ENCODE results near the gene BRSK1. TPM values are rescaled to one million over a fixed set of nuclear protein-coding genes. Genes with fewer than 3 reads are reported as not detected.

The BRSK1 gene
- total RNA-seq, 1 donor from 2014 or later = 10.1 TPM

GRCh38 chr19:55300886-55301458, 17.2 kb downstream of the BRSK1 start:
- no peak overlapping the region for H3K27ac ChIP-seq
- H3K9me3 ChIP-seq = no peaks in the 10 kb centered on the region
- no peak overlapping the region for H3K4me3 ChIP-seq
- TF ChIP-seq CTCF (IDR thresholded peaks at IDR 0.05) (no peak), POLR2A (IDR thresholded peaks at IDR 0.05) (no peak), POLR2AphosphoS5 (IDR thresholded peaks at IDR 0.05; ENCODE audit: insufficient read depth in 1 of 2, low read depth in 1 of 2) (no peak)
- H3K4me1 ChIP-seq = peaks cover 6% of the 10 kb centered on the region
- H3K27me3 ChIP-seq = no peaks in the 10 kb centered on the region
- intact Hi-C loops (cut with DNase I) = loop anchor here (10.0 kb wide), 2 partner anchors 74 to 204 kb away; partner anchors contain the start of genes IL11 and TMEM190
- H3K36me3 ChIP-seq = no peaks in the 10 kb centered on the region
- no peak for DNase-seq (ENCODE audit: extremely low spot score in 2 of 2)

GRCh38 chr19:55301459-55302317, 17.9 kb downstream of the BRSK1 start:
- TF ChIP-seq POLR2A (IDR thresholded peaks at IDR 0.05) (no peak), POLR2AphosphoS5 (IDR thresholded peaks at IDR 0.05; ENCODE audit: insufficient read depth in 1 of 2, low read depth in 1 of 2) (peak; percentile 34 to 67), CTCF (IDR thresholded peaks at IDR 0.05) (peak; percentile 93 to 97 (median 96))
- H3K4me3 ChIP-seq = peak overlapping the region; percentile 5 to 43
- intact Hi-C loops (cut with DNase I) = loop anchor here (10.0 kb wide), 2 partner anchors 73 to 203 kb away; partner anchors contain the start of genes IL11 and TMEM190
- peaks cover 6% of the 10 kb centered on the region for H3K4me1 ChIP-seq
- no peak overlapping the region for H3K27ac ChIP-seq
- DNase-seq (ENCODE audit: extremely low spot score in 2 of 2) = no peak
- H3K27me3 ChIP-seq = no peaks in the 10 kb centered on the region
- H3K36me3 ChIP-seq = no peaks in the 10 kb centered on the region
- H3K9me3 ChIP-seq = no peaks in the 10 kb centered on the region

- intact Hi-C loops (cut with DNase I) = loop anchor here (10.0 kb wide), 2 partner anchors 72 to 202 kb away; partner anchors contain the start of genes IL11 and TMEM190
- peak overlapping the region in 1 of 2 donors; percentile 5 for H3K4me3 ChIP-seq
- no peaks in the 10 kb centered on the region for H3K36me3 ChIP-seq
- H3K9me3 ChIP-seq = no peaks in the 10 kb centered on the region
- no peaks in the 10 kb centered on the region for H3K27me3 ChIP-seq
- H3K27ac ChIP-seq = no peak overlapping the region
- no peak for DNase-seq (ENCODE audit: extremely low spot score in 2 of 2)
- TF ChIP-seq POLR2AphosphoS5 (IDR thresholded peaks at IDR 0.05; ENCODE audit: insufficient read depth in 1 of 2, low read depth in 1 of 2) (no peak), CTCF (IDR thresholded peaks at IDR 0.05) (no peak), POLR2A (IDR thresholded peaks at IDR 0.05) (no peak)
- H3K4me1 ChIP-seq = peaks cover 6% of the 10 kb centered on the region
Observed at GRCh38 chr19:55302318-55302703, 18.5 kb downstream of the BRSK1 start.

- no peak for DNase-seq (ENCODE audit: extremely low spot score in 2 of 2)
- peaks cover 6% of the 10 kb centered on the region for H3K4me1 ChIP-seq
- no peaks in the 10 kb centered on the region for H3K27me3 ChIP-seq
- intact Hi-C loops (cut with DNase I) = loop anchor here (10.0 kb wide), 2 partner anchors 71 to 201 kb away; partner anchors contain the start of genes IL11 and TMEM190
- H3K27ac ChIP-seq = no peak overlapping the region
- TF ChIP-seq CTCF (IDR thresholded peaks at IDR 0.05) = no peak
- TF ChIP-seq POLR2A (IDR thresholded peaks at IDR 0.05) = no peak
- TF ChIP-seq POLR2AphosphoS5 (IDR thresholded peaks at IDR 0.05; ENCODE audit: insufficient read depth in 1 of 2, low read depth in 1 of 2) = no peak
- no peaks in the 10 kb centered on the region for H3K9me3 ChIP-seq
- no peak overlapping the region for H3K4me3 ChIP-seq
- H3K36me3 ChIP-seq = no peaks in the 10 kb centered on the region
Observed at GRCh38 chr19:55303477-55303876, 19.7 kb downstream of the BRSK1 start.

Measured in vagina (tissue), 2 donors.